Type B pancreatic cell (in vitro differentiated cells): ENCODE data around the gene DNAJC12. TPM values are rescaled to one million over a fixed set of nuclear protein-coding genes. Genes with fewer than 3 reads are reported as not detected.

Source experiments
- DNase-seq: peaks from one replicate; pipeline ENCODE4 v3.0.0; 2021; ENCODE audit warnings: mixed read lengths; ENCODE audit not compliant: unreplicated experiment; ENCODE audit errors: extremely low spot score
- H3K27ac Mint-ChIP-seq: 2 replicates; pipeline ENCODE4 v1.8.0; 2021; ENCODE audit warnings: mild to moderate bottlenecking, mixed read lengths
- H3K27me3 Mint-ChIP-seq: 2 replicates; pipeline ENCODE4 v1.8.0; 2021; ENCODE audit warnings: mixed read lengths
- H3K36me3 Mint-ChIP-seq: 2 replicates; pipeline ENCODE4 v1.8.0; 2021; ENCODE audit warnings: mixed read lengths
- H3K4me1 Mint-ChIP-seq: one replicate; pipeline ENCODE4 v1.8.0; 2021; ENCODE audit warnings: mixed read lengths; ENCODE audit not compliant: unreplicated experiment
- H3K4me3 Mint-ChIP-seq: 2 replicates; pipeline ENCODE4 v1.8.0; 2021; ENCODE audit warnings: mild to moderate bottlenecking, mixed read lengths
- H3K9me3 Mint-ChIP-seq: 2 replicates; pipeline ENCODE4 v1.8.0; 2021; ENCODE audit warnings: mixed read lengths
- total RNA-seq: library from RNA; stranded (reverse); gene quantifications from 2 replicates; pipeline ENCODE4 v1.2.1, GENCODE V29; 2021; ENCODE audit warnings: low replicate concordance
- TF ChIP-seq, protein P1 (sequence below): fragments of 200-600 bp; sonication (generic); conservative IDR thresholded peaks from 2 replicates; pipeline ENCODE4 v1.5.0; 2021; ENCODE audit warnings: antibody characterized with exemption, mild to moderate bottlenecking

DNAJC12 gene
- total RNA-seq, 1 donor from 2014 or later = 15.7 TPM

DNA sequence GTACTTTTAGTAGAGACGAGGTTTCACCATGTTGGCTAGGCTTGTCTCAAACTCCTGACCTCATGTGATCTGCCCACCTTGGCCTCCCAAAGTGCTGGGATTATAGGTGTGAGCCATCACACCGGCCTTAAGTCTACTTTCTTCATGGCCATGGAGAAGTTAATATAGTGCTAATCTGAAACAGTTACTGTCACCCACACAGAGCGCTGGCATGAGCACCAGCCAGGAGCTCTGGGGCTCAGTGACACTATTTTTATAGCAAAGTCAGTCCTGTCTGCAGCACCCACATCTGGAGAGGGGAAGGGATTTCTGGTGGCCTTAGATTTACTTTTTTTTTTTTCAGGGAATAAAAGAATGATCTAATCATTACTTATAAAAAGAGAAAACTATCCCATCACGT is 21.3 kb downstream of the DNAJC12 start:
- Mint-ChIP-seq H3K27me3 (no peaks in the 10 kb centered on the region), H3K27ac (no peak overlapping the region), H3K4me1 (peaks cover 10% of the 10 kb centered on the region), H3K36me3 (peaks cover 4% of the 10 kb centered on the region), H3K4me3 (no peak overlapping the region), H3K9me3 (no peaks in the 10 kb centered on the region)
- DNase-seq = no peak
- TF ChIP-seq, protein P1, sequence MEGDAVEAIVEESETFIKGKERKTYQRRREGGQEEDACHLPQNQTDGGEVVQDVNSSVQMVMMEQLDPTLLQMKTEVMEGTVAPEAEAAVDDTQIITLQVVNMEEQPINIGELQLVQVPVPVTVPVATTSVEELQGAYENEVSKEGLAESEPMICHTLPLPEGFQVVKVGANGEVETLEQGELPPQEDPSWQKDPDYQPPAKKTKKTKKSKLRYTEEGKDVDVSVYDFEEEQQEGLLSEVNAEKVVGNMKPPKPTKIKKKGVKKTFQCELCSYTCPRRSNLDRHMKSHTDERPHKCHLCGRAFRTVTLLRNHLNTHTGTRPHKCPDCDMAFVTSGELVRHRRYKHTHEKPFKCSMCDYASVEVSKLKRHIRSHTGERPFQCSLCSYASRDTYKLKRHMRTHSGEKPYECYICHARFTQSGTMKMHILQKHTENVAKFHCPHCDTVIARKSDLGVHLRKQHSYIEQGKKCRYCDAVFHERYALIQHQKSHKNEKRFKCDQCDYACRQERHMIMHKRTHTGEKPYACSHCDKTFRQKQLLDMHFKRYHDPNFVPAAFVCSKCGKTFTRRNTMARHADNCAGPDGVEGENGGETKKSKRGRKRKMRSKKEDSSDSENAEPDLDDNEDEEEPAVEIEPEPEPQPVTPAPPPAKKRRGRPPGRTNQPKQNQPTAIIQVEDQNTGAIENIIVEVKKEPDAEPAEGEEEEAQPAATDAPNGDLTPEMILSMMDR = no peak

- H3K27ac Mint-ChIP-seq = no peak overlapping the region
- no peaks in the 10 kb centered on the region for H3K27me3 Mint-ChIP-seq
- H3K4me3 Mint-ChIP-seq = no peak overlapping the region
- H3K36me3 Mint-ChIP-seq = peaks cover 4% of the 10 kb centered on the region
- H3K9me3 Mint-ChIP-seq = no peaks in the 10 kb centered on the region
- H3K4me1 Mint-ChIP-seq = peaks cover 10% of the 10 kb centered on the region
- TF ChIP-seq, protein P1 = no peak
- DNase-seq = no peak
Observed at GRCh38 chr10:67815571-67816059, 22.4 kb downstream of the DNAJC12 start.

DNA sequence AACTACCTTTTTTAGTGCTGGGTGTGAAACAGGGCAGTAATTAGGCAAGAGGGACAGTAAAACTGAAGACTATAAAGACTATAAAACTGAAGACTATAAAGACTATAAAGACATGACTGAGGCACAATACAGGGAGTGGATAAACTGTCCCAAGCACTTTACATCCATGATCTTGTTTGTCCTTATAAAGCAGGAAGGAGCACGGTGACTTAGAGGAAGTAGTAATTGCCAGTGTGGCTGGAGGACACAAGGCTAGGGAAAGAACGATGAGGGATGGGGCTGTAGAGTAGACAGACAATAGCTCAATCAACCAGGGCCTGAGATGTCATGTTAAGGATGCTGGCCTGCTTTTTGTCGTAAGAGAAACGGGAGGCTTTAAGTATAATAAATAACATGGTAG is 26.0 kb downstream of the DNAJC12 start:
- Mint-ChIP-seq H3K9me3 (no peaks in the 10 kb centered on the region), H3K4me1 (peaks cover 4% of the 10 kb centered on the region), H3K27ac (no peak overlapping the region), H3K36me3 (peaks cover 3% of the 10 kb centered on the region), H3K4me3 (no peak overlapping the region), H3K27me3 (no peaks in the 10 kb centered on the region)
- no peak for DNase-seq
- TF ChIP-seq, protein P1 = no peak

DNA sequence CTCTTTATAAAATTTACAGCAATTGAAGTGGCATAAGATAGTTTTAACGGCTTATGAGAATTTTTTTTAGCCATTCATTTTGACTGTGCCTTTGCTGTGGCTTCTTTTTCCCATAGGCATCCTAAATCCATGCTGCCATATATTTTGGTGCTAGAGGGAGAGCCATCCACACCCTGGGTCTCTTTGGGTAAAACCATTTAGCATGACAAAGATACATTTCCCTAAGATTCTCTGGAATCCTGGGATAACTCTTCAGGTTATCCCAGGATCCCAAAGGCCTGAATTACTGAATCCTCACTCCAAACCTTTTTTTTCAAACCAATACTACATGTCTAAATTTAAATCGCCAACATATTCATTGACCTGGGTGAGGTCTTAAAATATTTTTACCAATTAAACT is 28.9 kb downstream of the DNAJC12 start:
- Mint-ChIP-seq H3K27me3 (no peaks in the 10 kb centered on the region), H3K27ac (no peak overlapping the region), H3K4me1 (no peaks in the 10 kb centered on the region), H3K36me3 (peaks cover 3% of the 10 kb centered on the region), H3K4me3 (no peak overlapping the region), H3K9me3 (no peaks in the 10 kb centered on the region)
- DNase-seq = no peak
- TF ChIP-seq, protein P1 = no peak

GRCh38 chr10:67808704-67809103 is 29.3 kb downstream of the DNAJC12 start:
- no peak overlapping the region for H3K4me3 Mint-ChIP-seq
- H3K27me3 Mint-ChIP-seq = no peaks in the 10 kb centered on the region
- H3K9me3 Mint-ChIP-seq = no peaks in the 10 kb centered on the region
- H3K27ac Mint-ChIP-seq = no peak overlapping the region
- no peaks in the 10 kb centered on the region for H3K4me1 Mint-ChIP-seq
- peaks cover 3% of the 10 kb centered on the region for H3K36me3 Mint-ChIP-seq
- TF ChIP-seq, protein P1 = no peak
- DNase-seq = no peak
